ENCODE results near the gene NHEJ1. TPM values are rescaled to one million over a fixed set of nuclear protein-coding genes. Genes with fewer than 3 reads are reported as not detected.

Gene NHEJ1
- total RNA-seq, 4 donors from 2014 or later = 50.5 to 90.2 (median 65.3) TPM

DNA sequence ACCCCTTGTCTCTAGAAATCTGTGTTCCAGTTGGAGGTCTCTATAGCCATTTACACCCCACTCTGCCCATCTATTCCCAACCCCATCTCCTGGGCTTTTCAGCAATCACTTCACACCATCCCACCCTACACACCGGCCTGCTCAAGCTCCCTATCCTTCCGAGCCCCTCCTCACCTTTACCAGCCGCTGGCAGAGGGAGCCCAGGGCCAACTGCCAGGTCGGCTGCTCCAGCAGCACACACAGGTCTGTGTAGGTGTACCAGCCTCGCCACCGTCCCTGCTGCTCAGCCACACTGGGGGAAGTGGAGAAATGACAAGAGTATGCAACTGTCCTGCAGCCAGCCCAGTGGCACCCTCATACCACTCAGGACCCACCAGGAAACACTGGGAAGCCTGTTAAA is 12.6 kb upstream of the NHEJ1 start:
- intact Hi-C loops (cut with DNase I; ENCODE audit: low total_unique reads) = no loop called here
- no peak for TF ChIP-seq EP300 (IDR thresholded peaks at IDR 0.05; ENCODE audit: low read depth)
- TF ChIP-seq POLR2AphosphoS5 (IDR thresholded peaks at IDR 0.05) = no peak
- TF ChIP-seq POLR2A (IDR thresholded peaks at IDR 0.05) = no peak
- TF ChIP-seq CTCF (IDR thresholded peaks at IDR 0.05) = no peak

DNA sequence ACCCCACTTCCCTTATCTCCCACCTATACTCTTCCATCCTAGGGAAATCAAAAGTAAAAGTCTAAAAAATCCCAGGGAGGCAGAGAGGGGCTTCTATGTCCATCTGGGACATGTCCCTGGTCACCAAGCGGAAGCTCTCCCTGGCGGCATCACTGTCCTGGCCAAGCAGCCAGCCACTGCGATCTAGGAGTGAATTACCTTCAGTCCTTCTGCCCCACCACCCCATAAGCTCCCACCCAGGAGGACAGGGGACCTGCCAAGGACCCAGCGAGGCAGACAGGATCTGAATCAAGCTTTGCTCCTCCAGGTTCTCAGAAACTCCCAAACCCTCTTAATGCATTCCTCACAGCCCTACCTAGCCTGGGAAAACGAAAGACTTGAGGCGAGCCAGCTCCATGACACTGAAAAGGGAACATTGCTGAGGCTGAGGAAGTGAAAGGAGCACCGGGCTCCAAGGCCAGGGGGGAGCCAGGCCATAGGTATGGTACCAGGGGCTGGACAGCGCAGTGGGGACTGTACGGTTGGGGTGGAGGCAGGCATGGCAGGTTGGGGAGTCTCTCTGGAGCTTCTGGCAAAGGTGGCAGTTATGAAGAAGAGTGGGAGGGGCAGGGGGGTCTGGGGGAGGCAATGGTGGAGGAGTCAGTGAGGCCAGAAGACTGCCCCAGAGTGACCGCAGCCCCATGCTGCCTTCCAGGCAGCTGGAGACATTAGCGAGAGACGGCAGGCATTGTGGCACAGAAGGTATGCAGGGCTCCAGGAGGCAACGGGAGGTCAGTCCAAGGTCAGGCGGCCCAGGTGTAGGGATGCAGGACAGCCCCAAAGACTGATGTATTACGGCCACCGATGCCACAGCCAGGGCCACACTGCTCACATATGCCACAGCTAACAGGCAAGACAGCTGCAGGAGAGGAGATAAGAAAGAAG is 11.9 kb upstream of the NHEJ1 start:
- Histone ChIP-seq H3K9me3 (no peaks in the 10 kb centered on the region), H3K36me3 (peaks cover 0 to 25% (median 7%) of the 10 kb centered on the region in 4 donors), H3K4me1 (peaks cover 5 to 36% (median 14%) of the 10 kb centered on the region in 4 donors), H3K27me3 (no peaks in the 10 kb centered on the region), H3K27ac (peak overlapping the region in 2 of 4 donors; percentile 65 to 79), H3K4me3 (no peak overlapping the region)
- TF ChIP-seq POLR2A (IDR thresholded peaks at IDR 0.05) (no peak), EP300 (IDR thresholded peaks at IDR 0.05; ENCODE audit: low read depth) (no peak), POLR2AphosphoS5 (IDR thresholded peaks at IDR 0.05) (no peak), CTCF (IDR thresholded peaks at IDR 0.05) (no peak)
- no peak for DNase-seq
- WGBS, 2 donors (ENCODE audit: low coverage in 1 of 2) = 88 to 90% methylated on average over 2 to 16 of the region's 16 CpGs
- in situ Hi-C loops (cut with MboI; ENCODE audit: low pct_ligation_motif_present in 1 of 4, low pct_unique_long_range_greater_than_20kb in 1 of 4, low sequenced_read_pairs in 3 of 4) = loop anchor here in 3 of 4 donors (5.0 to 25.0 kb wide), 3 partner anchors 35 to 122 kb away; partner anchors contain the start of genes DNAJB2 (in 1 of the 3) and ZFAND2B (in 1 of the 3)
- intact Hi-C loops (cut with DNase I; ENCODE audit: low total_unique reads) = no loop called here

More for the DNA sequence above, 12.6 kb upstream of the NHEJ1 start:
- H3K27me3 ChIP-seq = no peaks in the 10 kb centered on the region
- H3K27ac ChIP-seq = no peak overlapping the region
- in situ Hi-C loops (cut with MboI; ENCODE audit: low pct_ligation_motif_present in 1 of 4, low pct_unique_long_range_greater_than_20kb in 1 of 4, low sequenced_read_pairs in 3 of 4) = loop anchor here in 3 of 4 donors (5.0 to 25.0 kb wide), 3 partner anchors 34 to 122 kb away; partner anchors contain the start of genes DNAJB2 (in 1 of the 3) and ZFAND2B (in 1 of the 3)
- DNase-seq = no peak
- no peaks in the 10 kb centered on the region for H3K9me3 ChIP-seq
- no peak overlapping the region for H3K4me3 ChIP-seq
- peaks cover 0 to 25% (median 7%) of the 10 kb centered on the region in 4 donors for H3K36me3 ChIP-seq
- 92% methylated on average over 6 of the region's 6 CpGs; no CpG with 5 or more reads in 1 of the 2 donors for WGBS, 2 donors (ENCODE audit: low coverage in 1 of 2)
- peaks cover 5 to 36% (median 14%) of the 10 kb centered on the region in 4 donors for H3K4me1 ChIP-seq

GRCh38 chr2:219171231-219171651 is 10.6 kb upstream of the NHEJ1 start:
- H3K4me1 ChIP-seq = peaks cover 5 to 36% (median 14%) of the 10 kb centered on the region in 4 donors
- 32% methylated on average over 6 of the region's 6 CpGs; no CpG with 5 or more reads in 1 of the 2 donors for WGBS, 2 donors (ENCODE audit: low coverage in 1 of 2)
- DNase-seq = peak; percentile 38
- no peaks in the 10 kb centered on the region for H3K9me3 ChIP-seq
- peaks cover 0 to 25% (median 7%) of the 10 kb centered on the region in 4 donors for H3K36me3 ChIP-seq
- H3K27me3 ChIP-seq = no peaks in the 10 kb centered on the region
- H3K27ac ChIP-seq = peak overlapping the region; percentile 43 to 79 (median 63)
- H3K4me3 ChIP-seq = no peak overlapping the region
- TF ChIP-seq EP300 (IDR thresholded peaks at IDR 0.05; ENCODE audit: low read depth) (no peak), POLR2AphosphoS5 (IDR thresholded peaks at IDR 0.05) (peak in 2 of 3 donors; percentile 28 to 37), CTCF (IDR thresholded peaks at IDR 0.05) (peak; percentile 63 to 75 (median 69))
- intact Hi-C loops (cut with DNase I; ENCODE audit: low total_unique reads) = no loop called here
- in situ Hi-C loops (cut with MboI; ENCODE audit: low pct_ligation_motif_present in 1 of 4, low pct_unique_long_range_greater_than_20kb in 1 of 4, low sequenced_read_pairs in 3 of 4) = loop anchor here in 3 of 4 donors (5.0 to 25.0 kb wide), 3 partner anchors 36 to 124 kb away; partner anchors contain the start of genes DNAJB2 (in 1 of the 3) and ZFAND2B (in 1 of the 3)

Measured in transverse colon (tissue), 4 donors.